Measurements from ENCODE around the gene SIRT2.

SIRT2 gene

GRCh38 chr19:38920602-38921419 lies 21.4 kb upstream of the SIRT2 start:
- no peak for DNase-seq (ENCODE audit: low read depth in 2 of 2)

DNA sequence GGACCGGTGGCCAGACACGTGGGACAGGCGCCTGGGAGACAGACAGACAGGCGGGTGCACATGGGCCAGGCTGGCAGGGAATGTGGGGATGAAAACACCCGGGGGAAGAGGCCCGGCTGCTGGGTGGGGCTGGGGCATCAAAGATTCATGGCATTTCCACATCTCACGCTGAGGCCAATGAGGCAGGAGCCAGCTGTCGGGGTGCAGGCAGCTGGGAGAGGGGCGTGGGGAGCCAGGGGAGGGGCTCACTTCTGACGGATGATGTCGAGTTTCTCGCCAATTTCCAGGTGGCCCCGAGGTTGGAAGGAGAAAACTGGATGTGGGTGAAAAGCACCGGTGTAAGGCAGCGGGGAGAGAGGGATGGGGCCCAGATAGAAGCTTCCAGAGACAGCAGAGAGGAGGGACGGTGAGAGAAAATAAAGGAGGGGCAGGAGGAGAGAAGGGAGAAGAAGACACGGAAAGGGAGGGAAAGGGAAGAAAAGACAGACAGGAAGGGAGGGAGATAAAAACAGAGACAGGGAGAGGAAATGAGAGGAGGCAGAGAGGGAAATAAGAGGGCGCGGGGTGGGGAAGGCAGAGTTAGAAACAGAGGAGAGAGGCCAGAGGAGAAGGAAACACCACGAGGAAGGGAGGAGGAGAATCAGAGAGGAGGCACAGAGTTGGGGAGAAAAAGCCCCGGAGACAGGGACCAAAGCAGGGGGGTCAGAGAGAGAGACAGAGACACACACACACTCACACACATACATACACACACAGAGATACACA lies 20.6 kb upstream of the SIRT2 start:
- no peak for DNase-seq (ENCODE audit: low read depth in 2 of 2)

DNA sequence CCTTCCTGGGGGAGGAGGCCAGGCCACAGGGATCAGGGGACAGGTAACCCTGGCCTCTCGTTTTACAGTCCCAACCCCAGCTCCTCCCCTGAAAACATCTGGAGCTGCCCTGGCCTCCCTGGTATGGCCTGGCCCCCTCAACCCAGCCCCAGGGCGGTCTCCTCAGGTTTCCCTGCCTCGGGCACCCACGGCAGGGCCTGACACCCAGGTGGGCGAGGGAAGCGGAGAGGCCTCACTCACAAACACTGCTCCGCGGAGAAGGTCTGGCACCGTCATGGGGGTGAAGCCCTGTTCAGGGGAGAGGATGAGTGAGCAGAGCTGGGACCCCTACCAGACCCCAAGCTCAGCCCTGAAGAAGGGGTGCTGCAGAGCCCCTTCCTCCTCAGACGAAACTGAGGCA lies 19.1 kb upstream of the SIRT2 start:
- no peak for DNase-seq (ENCODE audit: low read depth in 2 of 2)

GRCh38 chr19:38917921-38918491 lies 18.6 kb upstream of the SIRT2 start:
- DNase-seq (ENCODE audit: low read depth in 2 of 2): no peak

- DNase-seq (ENCODE audit: low read depth in 2 of 2): no peak
These were observed 18.1 kb upstream of the SIRT2 start for GRCh38 chr19:38917516-38917915.

- DNase-seq (ENCODE audit: low read depth in 2 of 2): no peak
These were observed 16.2 kb upstream of the SIRT2 start for GRCh38 chr19:38915329-38916321.

GRCh38 chr19:38913958-38914357 lies 14.5 kb upstream of the SIRT2 start:
- DNase-seq (ENCODE audit: low read depth in 2 of 2): no peak

- DNase-seq (ENCODE audit: low read depth in 2 of 2): no peak
These were observed 13.4 kb upstream of the SIRT2 start for GRCh38 chr19:38912600-38913514.

DNA sequence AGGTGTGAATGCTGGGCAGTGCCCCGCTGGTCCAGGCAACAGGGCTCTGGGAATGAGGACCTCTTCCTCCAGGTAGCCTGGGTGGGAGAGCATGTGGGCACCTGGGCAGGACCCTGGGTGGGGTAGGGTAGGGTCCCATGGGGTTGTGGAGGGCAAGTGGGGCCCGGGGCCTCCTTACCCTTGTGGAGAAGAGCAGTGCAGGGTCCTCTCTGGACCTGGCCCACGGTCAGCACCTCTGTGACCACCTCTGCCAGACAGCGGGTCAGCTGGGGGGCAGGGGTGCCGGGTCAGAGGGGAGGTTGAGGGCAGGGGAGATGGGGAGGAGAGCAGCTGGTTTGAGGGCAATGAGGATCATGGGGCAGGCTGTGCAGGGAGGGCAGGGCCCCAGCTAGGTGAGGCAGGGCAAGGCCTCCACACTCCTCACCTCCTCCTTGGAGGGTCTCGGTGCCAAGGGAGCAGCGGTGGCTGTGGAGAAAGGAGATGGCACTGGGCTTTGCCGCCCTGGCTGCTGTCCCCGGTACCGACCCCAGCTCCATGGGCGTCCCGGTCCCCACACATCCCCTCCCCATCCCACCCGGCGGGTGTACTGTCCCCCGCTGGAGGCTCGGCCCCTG lies 12.1 kb upstream of the SIRT2 start:
- DNase-seq (ENCODE audit: low read depth in 2 of 2): no peak

DNA sequence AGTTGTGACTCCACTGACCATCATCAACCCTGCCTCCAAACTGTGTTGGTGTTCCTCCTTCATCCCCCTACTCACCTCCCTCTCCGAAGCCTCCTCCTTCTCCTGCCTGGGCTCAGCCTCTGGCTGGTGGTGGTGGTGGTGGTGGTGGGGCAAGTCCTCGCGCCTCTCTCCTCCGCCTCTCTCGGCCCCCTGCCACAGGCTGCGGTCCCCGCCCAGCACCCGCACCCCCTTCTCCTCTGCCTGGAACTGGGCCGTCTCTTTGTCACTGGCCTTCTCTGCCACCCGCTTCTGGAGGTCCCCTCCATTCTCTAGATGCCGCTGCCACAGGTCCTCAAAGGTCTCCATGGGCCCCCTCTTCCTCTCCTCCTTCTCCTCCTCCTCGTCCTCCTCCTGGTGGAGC lies 11.1 kb upstream of the SIRT2 start:
- no peak for DNase-seq (ENCODE audit: low read depth in 2 of 2)

DNA sequence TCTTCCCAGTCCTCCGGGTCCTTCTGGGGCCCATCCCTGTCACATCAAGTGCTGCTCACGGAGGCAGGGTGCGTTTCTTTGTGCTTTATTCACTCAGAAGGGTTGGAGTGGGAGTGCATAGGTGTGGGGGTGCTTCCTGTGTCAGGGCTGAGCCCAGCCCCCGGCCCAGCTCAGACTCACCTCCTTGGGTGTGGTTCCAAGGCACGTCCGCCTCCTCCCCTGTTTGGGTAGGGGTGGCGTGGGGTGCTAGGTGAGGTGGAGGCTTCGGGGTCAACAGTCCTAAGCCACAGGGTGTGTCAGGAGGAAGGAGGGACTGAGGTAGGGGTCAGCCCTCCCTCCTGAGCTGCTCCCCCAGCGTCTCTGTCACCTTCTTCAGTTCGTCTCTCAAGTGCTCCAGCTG lies 9.5 kb upstream of the SIRT2 start:
- no peak for DNase-seq (ENCODE audit: low read depth in 2 of 2)

GRCh38 chr19:38907670-38908069 lies 8.3 kb upstream of the SIRT2 start:
- DNase-seq (ENCODE audit: low read depth in 2 of 2): no peak

DNA sequence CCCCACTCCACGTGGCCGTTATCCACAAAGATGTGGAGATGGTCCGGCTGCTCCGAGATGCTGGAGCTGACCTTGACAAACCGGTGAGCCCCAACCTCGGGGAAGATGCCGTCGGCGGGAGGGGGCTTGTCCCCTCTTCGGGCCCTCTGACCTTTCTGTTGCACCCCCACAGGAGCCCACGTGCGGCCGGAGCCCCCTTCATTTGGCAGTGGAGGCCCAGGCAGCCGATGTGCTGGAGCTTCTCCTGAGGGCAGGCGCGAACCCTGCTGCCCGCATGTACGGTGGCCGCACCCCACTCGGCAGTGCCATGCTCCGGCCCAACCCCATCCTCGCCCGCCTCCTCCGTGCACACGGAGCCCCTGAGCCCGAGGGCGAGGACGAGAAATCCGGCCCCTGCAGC lies 7.8 kb upstream of the SIRT2 start:
- no peak for DNase-seq (ENCODE audit: low read depth in 2 of 2)

DNA sequence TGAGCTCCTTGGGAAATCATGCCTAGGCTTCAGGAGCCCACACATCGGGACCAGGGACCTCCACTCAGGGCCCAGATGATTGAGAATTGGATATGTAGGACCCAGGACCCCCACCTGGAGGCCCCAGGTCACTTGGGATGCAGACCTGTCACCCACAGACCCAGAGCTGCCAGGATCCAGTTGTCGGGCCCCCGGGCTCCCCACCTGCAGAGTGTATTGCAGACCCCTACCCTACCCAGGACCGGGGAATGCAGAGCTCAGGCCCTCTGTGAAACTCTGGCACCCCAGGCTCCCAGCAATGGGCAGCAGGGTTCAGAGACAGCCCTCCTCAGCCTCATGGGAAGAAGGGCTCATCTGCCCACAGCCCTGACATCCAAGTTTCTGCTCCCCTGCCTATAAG lies 6.2 kb upstream of the SIRT2 start:
- DNase-seq (ENCODE audit: low read depth in 2 of 2): no peak

DNA sequence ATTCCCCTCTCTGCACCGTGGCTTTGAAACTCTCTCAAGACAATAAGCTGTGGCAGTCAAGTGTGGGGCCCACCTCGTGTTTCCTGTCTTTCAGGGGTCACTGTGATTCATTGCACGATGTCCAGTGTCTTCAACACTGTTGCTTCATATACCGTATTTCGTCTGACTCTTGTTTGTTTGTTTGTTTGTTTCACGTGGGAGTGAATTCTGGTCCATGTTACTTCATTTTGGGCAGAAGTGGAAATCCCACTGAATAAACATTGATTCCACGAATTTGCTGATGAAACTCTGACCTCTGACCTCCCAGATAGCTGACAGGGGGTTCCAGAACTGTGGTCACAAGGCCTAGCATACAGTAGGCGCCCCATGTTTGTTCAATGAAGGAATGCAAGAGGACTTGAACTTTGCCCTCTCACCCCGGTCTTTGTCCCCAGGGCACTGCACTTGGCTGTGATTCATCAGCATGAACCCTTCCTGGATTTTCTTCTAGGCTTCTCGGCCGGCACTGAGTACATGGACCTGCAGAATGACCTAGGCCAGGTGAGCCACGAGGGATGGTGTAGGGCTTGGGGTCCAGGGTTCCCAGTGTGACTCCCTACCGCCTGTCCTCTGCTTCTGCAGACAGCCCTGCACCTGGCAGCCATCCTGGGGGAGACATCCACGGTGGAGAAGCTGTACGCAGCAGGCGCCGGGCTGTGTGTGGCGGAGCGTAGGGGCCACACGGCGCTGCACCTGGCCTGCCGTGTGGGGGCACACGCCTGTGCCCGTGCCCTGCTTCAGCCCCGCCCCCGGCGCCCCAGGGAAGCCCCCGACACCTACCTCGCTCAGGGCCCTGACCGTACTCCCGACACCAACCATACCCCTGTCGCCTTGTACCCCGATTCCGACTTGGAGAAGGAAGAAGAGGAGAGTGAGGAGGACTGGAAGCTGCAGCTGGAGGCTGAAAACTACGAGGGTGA lies 5.4 kb upstream of the SIRT2 start:
- no peak for DNase-seq (ENCODE audit: low read depth in 2 of 2)

DNA sequence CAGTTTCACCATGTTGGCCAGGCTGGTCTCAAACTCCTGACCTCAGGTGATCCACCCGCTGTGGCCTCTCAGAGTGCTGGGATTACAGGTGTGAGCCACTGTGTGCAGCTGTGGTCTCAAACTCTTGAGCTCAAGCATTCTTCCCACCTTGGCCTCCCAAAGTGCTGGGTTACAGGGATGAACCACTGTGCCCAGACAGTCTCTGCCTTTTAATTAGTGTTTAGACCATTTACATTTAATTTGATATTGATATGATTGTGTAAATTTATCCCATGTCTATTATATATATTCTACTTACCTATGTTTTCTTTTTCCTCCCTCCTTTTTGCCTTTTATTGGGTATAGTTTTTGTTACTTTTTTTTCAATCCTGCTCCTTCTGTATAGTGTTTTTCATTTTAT lies 2.3 kb upstream of the SIRT2 start:
- DNase-seq (ENCODE audit: low read depth in 2 of 2): no peak

- DNase-seq (ENCODE audit: low read depth in 2 of 2): no peak
These were observed 1.3 kb upstream of the SIRT2 start for GRCh38 chr19:38900743-38901190.

- no peak for DNase-seq (ENCODE audit: low read depth in 2 of 2)
These were observed 798 bp upstream of the SIRT2 start for GRCh38 chr19:38900202-38900629.

Measured in stimulated activated CD8-positive, alpha-beta memory T cell treated with anti-CD3 and anti-CD28 coated beads, Interleukin-7, amount 100 ng/mL, for 4 hours (primary cell).